SK-N-SH treated with all-trans-retinoic acid at 6 μM for 48 hours (cell line): ENCODE data around the gene RAP2A.

ENCODE experiments used
- ATAC-seq: fragments of 200-7000 bp; cut with Tn5 transposase; 3 replicates; pipeline ENCODE4 v1.9.1; 2020; ENCODE audit warnings: mild to moderate bottlenecking, moderate library complexity
- ARNTL ChIP-seq: fragments of 450-650 bp; formaldehyde crosslinking; IDR thresholded peaks from 2 replicates; pipeline ENCODE4 v1.5.0; 2020; ENCODE audit warnings: low read depth, mild to moderate bottlenecking, moderate library complexity, borderline replicate concordance
- BACH2 ChIP-seq: fragments of 250-450 bp; sonication (Bioruptor Pico); IDR thresholded peaks from 2 replicates; pipeline ENCODE4 v1.9.0; 2021; ENCODE audit warnings: mild to moderate bottlenecking, borderline replicate concordance
- CSDC2 ChIP-seq: fragments of 250-450 bp; sonication (Bioruptor Pico); IDR thresholded peaks from 2 replicates; pipeline ENCODE4 v1.5.0; 2020; ENCODE audit warnings: mild to moderate bottlenecking, moderate library complexity
- ESRRG ChIP-seq: fragments of 250-450 bp; sonication (Bioruptor Pico); IDR thresholded peaks from 2 replicates; pipeline ENCODE4 v1.6.1; 2021; ENCODE audit warnings: mild to moderate bottlenecking
- GLIS3 ChIP-seq: fragments of 250-450 bp; sonication (Bioruptor Pico); IDR thresholded peaks from 2 replicates; pipeline ENCODE4 v1.5.0; 2020; ENCODE audit warnings: mild to moderate bottlenecking, moderate library complexity
- ISL1 ChIP-seq: fragments of 250-450 bp; sonication (Bioruptor Pico); IDR thresholded peaks from 2 replicates; pipeline ENCODE4 v2.1.2; 2022; ENCODE audit warnings: mild to moderate bottlenecking, moderate library complexity
- OSR1 ChIP-seq: fragments of 250-450 bp; sonication (Bioruptor Pico); IDR thresholded peaks from 2 replicates; pipeline ENCODE4 v1.8.0; 2022; ENCODE audit warnings: moderate library complexity, mild to moderate bottlenecking, inconsistent platforms
- PPARA ChIP-seq: fragments of 250-450 bp; sonication (Bioruptor Pico); IDR thresholded peaks from 2 replicates; pipeline ENCODE4 v1.5.0; 2020; ENCODE audit warnings: mild to moderate bottlenecking, borderline replicate concordance
- RARB ChIP-seq: fragments of 250-450 bp; sonication (Bioruptor Pico); IDR thresholded peaks from 2 replicates; pipeline ENCODE4 v1.8.0; 2021; ENCODE audit warnings: mild to moderate bottlenecking, moderate library complexity
- SNAI2 ChIP-seq: fragments of 250-450 bp; sonication (Bioruptor Pico); IDR thresholded peaks from 2 replicates; pipeline ENCODE4 v1.5.0; 2020; ENCODE audit warnings: mild to moderate bottlenecking, moderate library complexity
- TCF4 ChIP-seq: fragments of 250-450 bp; sonication (Bioruptor Pico); IDR thresholded peaks from 2 replicates; pipeline ENCODE4 v1.8.0; 2021; ENCODE audit warnings: mild to moderate bottlenecking, moderate library complexity, borderline replicate concordance
- TOX ChIP-seq: fragments of 250-450 bp; sonication (Bioruptor Pico); IDR thresholded peaks from 2 replicates; pipeline ENCODE4 v1.8.0; 2021; ENCODE audit warnings: mild to moderate bottlenecking, moderate library complexity, borderline replicate concordance
- ZC3H10 ChIP-seq: fragments of 250-450 bp; sonication (Bioruptor Pico); IDR thresholded peaks from 2 replicates; pipeline ENCODE4 v1.5.1; 2021; ENCODE audit warnings: mild to moderate bottlenecking, moderate library complexity
- ZFP3 ChIP-seq: fragments of 250-450 bp; sonication (Bioruptor Pico); IDR thresholded peaks from 2 replicates; pipeline ENCODE4 v1.5.0; 2020; ENCODE audit warnings: mild to moderate bottlenecking, moderate library complexity
- ZFP30 ChIP-seq: fragments of 450-650 bp; formaldehyde crosslinking; IDR thresholded peaks from 2 replicates; pipeline ENCODE4 v1.5.0; 2022; ENCODE audit warnings: mild to moderate bottlenecking, moderate library complexity
- ZNF565 ChIP-seq: fragments of 450-650 bp; formaldehyde crosslinking; conservative IDR thresholded peaks from 2 replicates; pipeline ENCODE4 v1.5.0; 2020; ENCODE audit warnings: low read depth, mild to moderate bottlenecking, moderate library complexity
- ZNF70 ChIP-seq: fragments of 450-650 bp; formaldehyde crosslinking; IDR thresholded peaks from 2 replicates; pipeline ENCODE4 v1.5.0; 2020; ENCODE audit warnings: mild to moderate bottlenecking, moderate library complexity
- ZNF8 ChIP-seq: fragments of 450-650 bp; formaldehyde crosslinking; IDR thresholded peaks from 2 replicates; pipeline ENCODE4 v1.5.0; 2020; ENCODE audit warnings: mild to moderate bottlenecking, moderate library complexity
- TF ChIP-seq, protein P1 (sequence below): fragments of 250-450 bp; sonication (Bioruptor Pico); IDR thresholded peaks from 2 replicates; pipeline ENCODE4 v1.8.0; 2020; ENCODE audit warnings: mild to moderate bottlenecking, moderate library complexity, borderline replicate concordance
- TF ChIP-seq, protein P2 (sequence below): fragments of 250-450 bp; sonication (Bioruptor Pico); IDR thresholded peaks from 2 replicates; pipeline ENCODE4 v1.5.1; 2021; ENCODE audit warnings: mild to moderate bottlenecking, moderate library complexity
- TF ChIP-seq, protein P3 (sequence below): fragments of 250-450 bp; sonication (Bioruptor Pico); IDR thresholded peaks from 2 replicates; pipeline ENCODE4 v1.5.1; 2020; ENCODE audit warnings: low read depth, mild to moderate bottlenecking, moderate library complexity
- TF ChIP-seq, protein P4 (sequence below): fragments of 250-450 bp; sonication (Bioruptor Pico); IDR thresholded peaks from 2 replicates; pipeline ENCODE4 v1.8.0; 2021; ENCODE audit warnings: low read depth, mild to moderate bottlenecking, moderate library complexity, borderline replicate concordance

Gene RAP2A

DNA sequence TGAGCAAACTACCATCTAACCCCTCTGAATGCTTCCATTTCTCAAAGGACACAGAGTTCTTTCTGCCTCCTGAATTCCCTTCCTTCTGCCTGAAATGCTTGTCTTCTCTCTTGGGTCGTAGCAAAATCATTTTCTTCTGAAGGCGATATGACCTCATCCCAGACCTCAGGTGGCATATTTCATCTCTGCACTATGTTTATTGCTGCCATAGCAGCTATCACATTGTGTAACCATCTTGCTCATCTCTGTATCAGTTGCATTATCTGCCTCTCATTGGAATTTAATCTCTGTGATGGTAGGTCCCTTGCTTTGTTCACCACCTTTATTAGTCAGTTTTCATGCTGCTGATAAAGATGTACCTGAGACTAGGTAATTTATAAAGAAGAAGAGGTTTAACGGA, 32.5 kb upstream of the RAP2A start:
- ATAC-seq = no peak
- TF ChIP-seq TCF4 (no peak), OSR1 (CRISPR knock-in tag) (no peak), ZNF565 (CRISPR knock-in tag) (no peak), ZFP3 (CRISPR knock-in tag) (no peak), ESRRG (no peak)

DNA sequence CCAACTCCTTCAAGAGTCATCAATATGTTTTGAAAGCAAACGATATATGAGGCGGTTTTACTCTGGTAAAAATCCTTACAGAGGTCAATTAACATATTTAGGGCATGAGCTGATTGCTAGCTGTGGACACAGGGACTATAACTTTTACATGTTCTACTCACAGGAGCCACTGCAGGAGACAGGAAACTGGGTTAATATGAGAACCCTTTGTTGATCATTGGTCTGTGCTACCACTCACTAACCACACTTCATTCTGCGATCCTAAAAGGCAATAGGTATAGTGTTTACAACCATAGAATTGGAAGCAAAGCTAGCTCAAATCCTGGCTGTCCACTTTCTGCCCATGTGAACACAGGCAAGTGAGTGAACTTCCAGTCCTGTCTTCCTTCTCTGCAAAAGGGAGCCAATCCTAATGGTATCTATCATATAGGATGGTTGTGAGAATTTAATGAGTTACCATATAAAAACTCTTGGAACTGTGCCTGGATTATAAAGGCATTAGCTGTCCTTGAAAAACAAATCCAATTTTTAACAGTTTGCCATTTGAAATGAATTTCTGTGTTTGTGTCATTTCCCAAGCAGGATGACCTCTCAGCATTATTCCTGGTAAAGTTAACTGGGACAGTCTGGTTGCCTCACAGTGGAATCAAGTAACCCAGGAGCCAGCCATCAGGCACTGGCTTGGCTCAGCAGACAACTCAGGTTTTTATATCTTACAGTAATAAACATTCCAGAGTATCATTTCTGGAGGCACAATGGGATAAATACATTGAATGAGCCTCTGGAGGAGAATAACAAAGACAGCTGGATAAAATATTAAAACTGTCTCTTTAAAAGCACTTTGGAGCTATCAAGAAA, 29.8 kb upstream of the RAP2A start:
- TF ChIP-seq CSDC2 (CRISPR knock-in tag) (no peak), ZNF565 (CRISPR knock-in tag) (no peak), TCF4 (no peak), GLIS3 (no peak), OSR1 (CRISPR knock-in tag) (no peak), ISL1 (CRISPR knock-in tag) (no peak), SNAI2 (CRISPR knock-in tag) (no peak), ZFP3 (CRISPR knock-in tag) (no peak), PPARA (no peak), ZNF70 (CRISPR knock-in tag) (no peak), ARNTL (CRISPR knock-in tag) (no peak), ZC3H10 (CRISPR knock-in tag) (no peak), ZNF8 (no peak), TOX (CRISPR knock-in tag) (no peak), BACH2 (CRISPR knock-in tag) (no peak), RARB (CRISPR knock-in tag) (no peak), ZFP30 (CRISPR knock-in tag) (no peak)
- TF ChIP-seq, protein P1, sequence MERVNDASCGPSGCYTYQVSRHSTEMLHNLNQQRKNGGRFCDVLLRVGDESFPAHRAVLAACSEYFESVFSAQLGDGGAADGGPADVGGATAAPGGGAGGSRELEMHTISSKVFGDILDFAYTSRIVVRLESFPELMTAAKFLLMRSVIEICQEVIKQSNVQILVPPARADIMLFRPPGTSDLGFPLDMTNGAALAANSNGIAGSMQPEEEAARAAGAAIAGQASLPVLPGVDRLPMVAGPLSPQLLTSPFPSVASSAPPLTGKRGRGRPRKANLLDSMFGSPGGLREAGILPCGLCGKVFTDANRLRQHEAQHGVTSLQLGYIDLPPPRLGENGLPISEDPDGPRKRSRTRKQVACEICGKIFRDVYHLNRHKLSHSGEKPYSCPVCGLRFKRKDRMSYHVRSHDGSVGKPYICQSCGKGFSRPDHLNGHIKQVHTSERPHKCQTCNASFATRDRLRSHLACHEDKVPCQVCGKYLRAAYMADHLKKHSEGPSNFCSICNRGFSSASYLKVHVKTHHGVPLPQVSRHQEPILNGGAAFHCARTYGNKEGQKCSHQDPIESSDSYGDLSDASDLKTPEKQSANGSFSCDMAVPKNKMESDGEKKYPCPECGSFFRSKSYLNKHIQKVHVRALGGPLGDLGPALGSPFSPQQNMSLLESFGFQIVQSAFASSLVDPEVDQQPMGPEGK = no peak
- TF ChIP-seq, protein P2, sequence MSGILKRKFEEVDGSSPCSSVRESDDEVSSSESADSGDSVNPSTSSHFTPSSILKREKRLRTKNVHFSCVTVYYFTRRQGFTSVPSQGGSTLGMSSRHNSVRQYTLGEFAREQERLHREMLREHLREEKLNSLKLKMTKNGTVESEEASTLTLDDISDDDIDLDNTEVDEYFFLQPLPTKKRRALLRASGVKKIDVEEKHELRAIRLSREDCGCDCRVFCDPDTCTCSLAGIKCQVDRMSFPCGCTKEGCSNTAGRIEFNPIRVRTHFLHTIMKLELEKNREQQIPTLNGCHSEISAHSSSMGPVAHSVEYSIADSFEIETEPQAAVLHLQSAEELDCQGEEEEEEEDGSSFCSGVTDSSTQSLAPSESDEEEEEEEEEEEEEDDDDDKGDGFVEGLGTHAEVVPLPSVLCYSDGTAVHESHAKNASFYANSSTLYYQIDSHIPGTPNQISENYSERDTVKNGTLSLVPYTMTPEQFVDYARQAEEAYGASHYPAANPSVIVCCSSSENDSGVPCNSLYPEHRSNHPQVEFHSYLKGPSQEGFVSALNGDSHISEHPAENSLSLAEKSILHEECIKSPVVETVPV = no peak
- TF ChIP-seq, protein P3, sequence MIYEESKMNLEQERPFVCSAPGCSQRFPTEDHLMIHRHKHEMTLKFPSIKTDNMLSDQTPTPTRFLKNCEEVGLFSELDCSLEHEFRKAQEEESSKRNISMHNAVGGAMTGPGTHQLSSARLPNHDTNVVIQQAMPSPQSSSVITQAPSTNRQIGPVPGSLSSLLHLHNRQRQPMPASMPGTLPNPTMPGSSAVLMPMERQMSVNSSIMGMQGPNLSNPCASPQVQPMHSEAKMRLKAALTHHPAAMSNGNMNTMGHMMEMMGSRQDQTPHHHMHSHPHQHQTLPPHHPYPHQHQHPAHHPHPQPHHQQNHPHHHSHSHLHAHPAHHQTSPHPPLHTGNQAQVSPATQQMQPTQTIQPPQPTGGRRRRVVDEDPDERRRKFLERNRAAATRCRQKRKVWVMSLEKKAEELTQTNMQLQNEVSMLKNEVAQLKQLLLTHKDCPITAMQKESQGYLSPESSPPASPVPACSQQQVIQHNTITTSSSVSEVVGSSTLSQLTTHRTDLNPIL (CRISPR knock-in tag) = no peak
- no peak for ATAC-seq

DNA sequence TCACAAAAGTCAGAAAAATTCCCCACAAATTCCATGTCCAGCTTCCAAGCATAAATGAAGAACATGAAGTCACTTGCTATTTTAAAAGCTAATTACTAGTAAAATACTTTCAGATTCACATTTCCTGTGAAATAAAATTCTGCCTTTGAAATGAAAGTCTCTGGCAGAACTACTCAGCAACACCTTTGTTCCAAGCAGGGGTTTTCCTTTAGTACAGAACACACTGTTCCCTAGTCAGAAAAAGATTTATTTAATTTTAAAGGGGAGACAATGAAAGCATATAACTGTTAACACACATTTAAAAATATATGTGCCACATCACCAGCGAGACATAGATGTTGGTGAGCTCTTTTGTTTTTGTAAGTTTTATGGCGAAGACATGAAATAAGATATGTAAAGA, 26.4 kb upstream of the RAP2A start:
- TF ChIP-seq, protein P4, sequence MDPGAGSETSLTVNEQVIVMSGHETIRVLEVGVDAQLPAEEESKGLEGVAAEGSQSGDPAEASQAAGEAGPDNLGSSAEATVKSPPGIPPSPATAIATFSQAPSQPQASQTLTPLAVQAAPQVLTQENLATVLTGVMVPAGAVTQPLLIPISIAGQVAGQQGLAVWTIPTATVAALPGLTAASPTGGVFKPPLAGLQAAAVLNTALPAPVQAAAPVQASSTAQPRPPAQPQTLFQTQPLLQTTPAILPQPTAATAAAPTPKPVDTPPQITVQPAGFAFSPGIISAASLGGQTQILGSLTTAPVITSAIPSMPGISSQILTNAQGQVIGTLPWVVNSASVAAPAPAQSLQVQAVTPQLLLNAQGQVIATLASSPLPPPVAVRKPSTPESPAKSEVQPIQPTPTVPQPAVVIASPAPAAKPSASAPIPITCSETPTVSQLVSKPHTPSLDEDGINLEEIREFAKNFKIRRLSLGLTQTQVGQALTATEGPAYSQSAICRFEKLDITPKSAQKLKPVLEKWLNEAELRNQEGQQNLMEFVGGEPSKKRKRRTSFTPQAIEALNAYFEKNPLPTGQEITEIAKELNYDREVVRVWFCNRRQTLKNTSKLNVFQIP = no peak
- TF ChIP-seq CSDC2 (CRISPR knock-in tag) (no peak), PPARA (no peak), ESRRG (no peak), ZC3H10 (CRISPR knock-in tag) (no peak)
- ATAC-seq = no peak

DNA sequence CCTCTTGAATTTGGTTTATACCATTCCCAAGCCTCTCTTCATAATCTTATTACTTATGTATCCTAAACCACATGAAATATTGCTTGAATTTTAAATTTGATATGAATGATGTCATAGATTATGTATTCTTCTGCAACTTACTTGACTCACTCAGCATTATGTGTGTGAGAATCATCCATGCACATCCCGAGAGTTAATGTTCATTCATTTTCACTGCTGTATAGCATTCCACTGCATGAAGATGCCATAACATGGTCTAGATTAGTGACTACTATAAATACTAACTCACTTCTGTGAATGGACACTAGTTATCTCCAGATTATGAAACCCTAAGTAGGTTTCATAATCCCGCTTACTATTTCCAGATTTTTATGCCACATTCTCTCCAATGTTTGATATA, 25.0 kb upstream of the RAP2A start:
- ATAC-seq = no peak
- no peak for TF ChIP-seq ZC3H10 (CRISPR knock-in tag)
- TF ChIP-seq BACH2 (CRISPR knock-in tag) = no peak
- no peak for TF ChIP-seq ESRRG
- TF ChIP-seq GLIS3 = no peak
- TF ChIP-seq OSR1 (CRISPR knock-in tag) = no peak
- no peak for TF ChIP-seq ZFP30 (CRISPR knock-in tag)
- TF ChIP-seq, protein P1 = no peak
- TF ChIP-seq TCF4 = no peak
- no peak for TF ChIP-seq ZNF565 (CRISPR knock-in tag)
- TF ChIP-seq PPARA = no peak
- no peak for TF ChIP-seq RARB (CRISPR knock-in tag)
- TF ChIP-seq, protein P3 (CRISPR knock-in tag) = no peak
- no peak for TF ChIP-seq TOX (CRISPR knock-in tag)
- no peak for TF ChIP-seq CSDC2 (CRISPR knock-in tag)
- TF ChIP-seq ZFP3 (CRISPR knock-in tag) = no peak
- no peak for TF ChIP-seq ARNTL (CRISPR knock-in tag)
- TF ChIP-seq ZNF70 (CRISPR knock-in tag) = no peak
